HS-27A (cell line): Measurements from ENCODE around the gene ITPKB.

ENCODE experiments used
- DNase-seq: peaks from one replicate; pipeline ENCODE4 v3.0.0-alpha.2; 2012; ENCODE audit warnings: low read depth, missing footprints

The ITPKB gene

GRCh38 chr1:226704169-226704937 lies 34.7 kb downstream of the ITPKB start:
- DNase-seq = no peak

- DNase-seq = no peak
Observed at GRCh38 chr1:226702957-226703831, 35.9 kb downstream of the ITPKB start.

GRCh38 chr1:226702318-226702956 lies 36.6 kb downstream of the ITPKB start:
- no peak for DNase-seq

- DNase-seq = no peak
Observed at GRCh38 chr1:226700861-226701260, 38.2 kb downstream of the ITPKB start.

- DNase-seq = no peak
Observed at GRCh38 chr1:226699166-226699565, 39.9 kb downstream of the ITPKB start.

- no peak for DNase-seq
Observed at GRCh38 chr1:226698659-226699058, 40.4 kb downstream of the ITPKB start.

GRCh38 chr1:226697929-226698544 lies 41.0 kb downstream of the ITPKB start:
- DNase-seq = no peak

GRCh38 chr1:226697151-226697928 lies 41.7 kb downstream of the ITPKB start:
- no peak for DNase-seq

GRCh38 chr1:226696547-226696946 lies 42.5 kb downstream of the ITPKB start:
- DNase-seq = no peak

- no peak for DNase-seq
Observed at GRCh38 chr1:226695335-226695900, 43.7 kb downstream of the ITPKB start.

GRCh38 chr1:226692823-226693222 lies 46.3 kb downstream of the ITPKB start:
- no peak for DNase-seq

GRCh38 chr1:226692051-226692792 lies 46.9 kb downstream of the ITPKB start:
- DNase-seq = no peak

GRCh38 chr1:226691247-226691646 lies 47.8 kb downstream of the ITPKB start:
- DNase-seq = no peak

GRCh38 chr1:226690460-226690982 lies 48.6 kb downstream of the ITPKB start:
- no peak for DNase-seq

GRCh38 chr1:226688808-226689207 lies 50.3 kb downstream of the ITPKB start:
- no peak for DNase-seq

GRCh38 chr1:226688056-226688748 lies 50.9 kb downstream of the ITPKB start:
- no peak for DNase-seq

GRCh38 chr1:226687426-226687825 lies 51.7 kb downstream of the ITPKB start:
- DNase-seq = no peak

GRCh38 chr1:226686440-226687425 lies 52.3 kb downstream of the ITPKB start:
- no peak for DNase-seq
